Esophagus (tissue), 2 donors: ENCODE measurements around the gene TRPC6. TPM values are rescaled to one million over a fixed set of nuclear protein-coding genes. Genes with fewer than 3 reads are reported as not detected.

Source experiments
- H3K27ac ChIP-seq, 2 donors: one replicate each; pipeline ENCODE4 v1.5.1; 2013; ENCODE audit warnings: low read depth in 2 of 2, mild to moderate bottlenecking in 2 of 2, inconsistent platforms in 1 of 2, low read length in 1 of 2, moderate library complexity in 1 of 2
- H3K27me3 ChIP-seq, 2 donors: one replicate each; pipeline ENCODE4 v1.6.1; 2013; ENCODE audit warnings: low read length in 2 of 2, control low read depth in 1 of 2, mild to moderate bottlenecking in 1 of 2; ENCODE audit not compliant: insufficient read depth in 2 of 2, control insufficient read depth in 1 of 2
- H3K36me3 ChIP-seq, 2 donors: one replicate each; pipeline ENCODE4 v1.6.1; 2013; ENCODE audit warnings: low read length in 1 of 2; ENCODE audit not compliant: control insufficient read depth in 2 of 2, insufficient read depth in 2 of 2
- H3K4me1 ChIP-seq, 2 donors: one replicate each; pipeline ENCODE4 v1.6.1; 2013; ENCODE audit warnings: low read length in 1 of 2; ENCODE audit not compliant: control insufficient read depth in 2 of 2, insufficient read depth in 2 of 2
- H3K4me3 ChIP-seq, 2 donors: one replicate each; pipeline ENCODE4 v1.5.1; 2013; ENCODE audit warnings: low read length in 2 of 2, mild to moderate bottlenecking in 2 of 2, low read depth in 1 of 2, moderate library complexity in 1 of 2
- H3K9me3 ChIP-seq, 2 donors: one replicate each; pipeline ENCODE4 v1.6.1; 2013; ENCODE audit warnings: mild to moderate bottlenecking in 2 of 2, low read depth in 1 of 2, low read length in 1 of 2, moderate library complexity in 1 of 2; ENCODE audit not compliant: control insufficient read depth in 2 of 2, insufficient read depth in 1 of 2
- WGBS, 2 donors: extraction: QIAGEN DNeasy Blood & Tissue Kit; methylation state at CpG; one replicate each; pipeline ENCODE4 v1.1.7; 2013; 5-methylcytosine and 5-hydroxymethylcytosine counted together
- polyA plus RNA-seq, 2 donors: library from polyadenylated mRNA; stranded (reverse); fragments of 200-250 nt; gene quantifications; one replicate each; pipeline ENCODE4 v1.2.3, GENCODE V29; 2013
- donor health status: healthy with polysubstance abuse.
- donor health status: Bipolar disorder and iron deficiency.

TRPC6 gene
- polyA plus RNA-seq, 2 donors, result 1.4 to 1.9 TPM

GRCh38 chr11:101552888-101553287 lies 30.9 kb downstream of the TRPC6 start:
- Histone ChIP-seq H3K9me3 (no peaks in the 10 kb centered on the region), H3K4me3 (no peak overlapping the region), H3K36me3 (no peaks in the 10 kb centered on the region), H3K27me3 (no peaks in the 10 kb centered on the region), H3K27ac (no peak overlapping the region), H3K4me1 (no peaks in the 10 kb centered on the region)
- 30 to 35% methylated on average over 2 of the region's 2 CpGs for whole genome bisulfite sequencing, 2 donors

GRCh38 chr11:101528541-101528940 lies 55.3 kb downstream of the TRPC6 start:
- Histone ChIP-seq H3K27me3 (no peaks in the 10 kb centered on the region), H3K4me3 (no peak overlapping the region), H3K27ac (no peak overlapping the region), H3K36me3 (no peaks in the 10 kb centered on the region), H3K4me1 (no peaks in the 10 kb centered on the region), H3K9me3 (peaks cover 0 to 3% of the 10 kb centered on the region in 2 donors)
- 78 to 92% methylated on average over 2 of the region's 2 CpGs for WGBS, 2 donors

- Histone ChIP-seq H3K4me1 (no peaks in the 10 kb centered on the region), H3K27ac (no peak overlapping the region), H3K9me3 (peaks cover 0 to 4% of the 10 kb centered on the region in 2 donors), H3K4me3 (no peak overlapping the region), H3K36me3 (no peaks in the 10 kb centered on the region), H3K27me3 (no peaks in the 10 kb centered on the region)
- WGBS, 2 donors, result 56 to 61% methylated on average over 1 of the region's 1 CpG
Observed at GRCh38 chr11:101523634-101524260, 60.1 kb downstream of the TRPC6 start.

- H3K4me3 ChIP-seq, result no peak overlapping the region
- no peaks in the 10 kb centered on the region for H3K4me1 ChIP-seq
- no peaks in the 10 kb centered on the region for H3K36me3 ChIP-seq
- no peaks in the 10 kb centered on the region for H3K27me3 ChIP-seq
- peaks cover 0 to 4% of the 10 kb centered on the region in 2 donors for H3K9me3 ChIP-seq
- H3K27ac ChIP-seq, result no peak overlapping the region
Observed at GRCh38 chr11:101523193-101523592, 60.6 kb downstream of the TRPC6 start.

- Histone ChIP-seq H3K36me3 (no peaks in the 10 kb centered on the region), H3K9me3 (peaks cover 0 to 4% of the 10 kb centered on the region in 2 donors), H3K27ac (no peak overlapping the region), H3K4me3 (no peak overlapping the region), H3K4me1 (no peaks in the 10 kb centered on the region), H3K27me3 (no peaks in the 10 kb centered on the region)
- WGBS, 2 donors, result 68% methylated on average over 2 of the region's 2 CpGs
Observed at GRCh38 chr11:101521821-101522220, 62.0 kb downstream of the TRPC6 start.

- WGBS, 2 donors, result 47 to 71% methylated on average over 3 of the region's 3 CpGs
- H3K9me3 ChIP-seq, result peaks cover 0 to 4% of the 10 kb centered on the region in 2 donors
- H3K36me3 ChIP-seq, result no peaks in the 10 kb centered on the region
- H3K27me3 ChIP-seq, result no peaks in the 10 kb centered on the region
- no peaks in the 10 kb centered on the region for H3K4me1 ChIP-seq
- H3K27ac ChIP-seq, result no peak overlapping the region
- no peak overlapping the region for H3K4me3 ChIP-seq
Observed at GRCh38 chr11:101516546-101516945, 67.3 kb downstream of the TRPC6 start.

- H3K4me3 ChIP-seq, result no peak overlapping the region
- WGBS, 2 donors, result 69 to 74% methylated on average over 1 of the region's 1 CpG
- no peaks in the 10 kb centered on the region for H3K9me3 ChIP-seq
- H3K4me1 ChIP-seq, result no peaks in the 10 kb centered on the region
- H3K36me3 ChIP-seq, result no peaks in the 10 kb centered on the region
- H3K27me3 ChIP-seq, result no peaks in the 10 kb centered on the region
- H3K27ac ChIP-seq, result no peak overlapping the region
Observed at GRCh38 chr11:101511065-101511464, 72.7 kb downstream of the TRPC6 start.

GRCh38 chr11:101510591-101510990 lies 73.2 kb downstream of the TRPC6 start:
- Histone ChIP-seq H3K4me3 (no peak overlapping the region), H3K9me3 (no peaks in the 10 kb centered on the region), H3K36me3 (no peaks in the 10 kb centered on the region), H3K4me1 (no peaks in the 10 kb centered on the region), H3K27me3 (no peaks in the 10 kb centered on the region), H3K27ac (no peak overlapping the region)
- WGBS, 2 donors, result 91 to 95% methylated on average over 1 of the region's 1 CpG

GRCh38 chr11:101509922-101510321 lies 73.9 kb downstream of the TRPC6 start:
- H3K36me3 ChIP-seq, result no peaks in the 10 kb centered on the region
- H3K9me3 ChIP-seq, result no peaks in the 10 kb centered on the region
- no peaks in the 10 kb centered on the region for H3K4me1 ChIP-seq
- no peaks in the 10 kb centered on the region for H3K27me3 ChIP-seq
- WGBS, 2 donors, result 57 to 69% methylated on average over 1 of the region's 1 CpG
- no peak overlapping the region for H3K27ac ChIP-seq
- no peak overlapping the region for H3K4me3 ChIP-seq

GRCh38 chr11:101508370-101508769 lies 75.4 kb downstream of the TRPC6 start:
- Histone ChIP-seq H3K4me3 (no peak overlapping the region), H3K36me3 (no peaks in the 10 kb centered on the region), H3K9me3 (no peaks in the 10 kb centered on the region), H3K27ac (no peak overlapping the region), H3K27me3 (no peaks in the 10 kb centered on the region), H3K4me1 (peaks cover 0 to 2% of the 10 kb centered on the region in 2 donors)
- 55 to 69% methylated on average over 2 of the region's 2 CpGs for WGBS, 2 donors
